NT2/D1 (cell line): ENCODE results near the gene GRIK1.

Source experiments
- DNase-seq: peaks from one replicate; pipeline ENCODE4 v3.0.0-alpha.2; 2011; ENCODE audit warnings: low read depth, low spot score
- H3K27me3 ChIP-seq: 2 replicates; pipeline ENCODE4 v1.6.0; 2011; ENCODE audit warnings: mild to moderate bottlenecking; ENCODE audit not compliant: insufficient read length, insufficient read depth
- H3K36me3 ChIP-seq: 2 replicates; pipeline ENCODE4 v1.6.1; 2011; ENCODE audit warnings: mild to moderate bottlenecking, low read length, mixed read lengths; ENCODE audit not compliant: insufficient read depth, insufficient read length
- H3K4me1 ChIP-seq: 2 replicates; pipeline ENCODE4 v1.5.1; 2011; ENCODE audit not compliant: insufficient read depth, insufficient read length
- H3K4me3 ChIP-seq: 2 replicates; pipeline ENCODE4 v1.5.1; 2011; ENCODE audit warnings: low read depth; ENCODE audit not compliant: insufficient read length
- H3K9ac ChIP-seq: 2 replicates; pipeline ENCODE4 v1.6.0; 2011; ENCODE audit warnings: low read depth; ENCODE audit not compliant: insufficient read length
- H3K9me3 ChIP-seq: 2 replicates; pipeline ENCODE4 v1.5.1; 2011; ENCODE audit warnings: mild to moderate bottlenecking, low read length; ENCODE audit not compliant: insufficient read depth
- SUZ12 ChIP-seq: IDR thresholded peaks from 2 replicates; pipeline ENCODE4 v1.6.1; 2011; ENCODE audit not compliant: insufficient read length, insufficient read depth; ENCODE audit errors: extremely low read depth
- YY1 ChIP-seq: IDR thresholded peaks from 2 replicates; pipeline ENCODE4 v1.6.1; 2011; ENCODE audit not compliant: insufficient read length, insufficient read depth
- ZNF274 ChIP-seq: IDR thresholded peaks from 2 replicates; pipeline ENCODE4 v1.6.1; 2011; ENCODE audit warnings: mild to moderate bottlenecking, low read depth, low read length

GRIK1 gene

DNA sequence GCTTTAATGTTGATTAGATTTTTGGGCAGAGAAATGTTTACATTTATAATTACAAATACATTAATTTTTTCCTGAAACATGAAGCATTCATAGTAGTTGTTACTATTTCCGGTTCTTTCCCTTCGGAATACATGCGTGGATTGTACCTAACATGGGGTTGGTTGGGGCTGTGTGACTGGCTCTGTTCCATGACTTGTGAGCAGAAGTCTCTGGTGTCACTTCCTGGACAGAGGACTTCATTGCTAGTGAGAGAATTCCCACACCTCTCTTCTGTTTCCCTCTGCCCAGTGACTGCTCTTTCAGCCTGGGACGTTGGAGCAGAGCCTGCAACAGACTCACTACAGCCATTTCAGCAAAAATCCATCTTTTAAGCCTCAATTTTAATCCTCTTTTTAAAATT is 231.4 kb downstream of the GRIK1 start:
- Histone ChIP-seq H3K36me3 (no peaks in the 10 kb centered on the region), H3K9me3 (no peaks in the 10 kb centered on the region), H3K4me3 (no peak overlapping the region), H3K4me1 (no peaks in the 10 kb centered on the region), H3K9ac (no peak overlapping the region), H3K27me3 (no peaks in the 10 kb centered on the region)
- DNase-seq, result no peak
- no peak for TF ChIP-seq SUZ12
- no peak for TF ChIP-seq ZNF274
- no peak for TF ChIP-seq YY1

DNA sequence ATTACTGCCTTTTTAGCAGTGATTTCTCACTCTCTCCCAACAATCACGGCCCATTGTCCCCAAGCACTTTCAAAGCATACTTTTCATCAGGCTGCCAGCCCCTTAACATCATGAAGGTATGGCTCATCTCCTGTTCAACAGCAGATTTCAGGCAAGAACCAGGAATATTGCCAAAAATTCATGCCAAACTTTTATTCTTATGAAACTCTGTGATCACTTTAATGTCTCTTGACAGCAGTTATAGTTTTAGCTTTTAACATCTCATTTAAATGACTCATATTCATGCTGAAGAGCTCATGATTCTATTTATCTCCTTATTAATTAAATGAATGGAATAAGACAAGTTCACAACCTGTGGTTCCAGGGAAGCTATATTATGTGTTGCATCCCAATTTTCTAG is 235.1 kb downstream of the GRIK1 start:
- Histone ChIP-seq H3K4me3 (no peak overlapping the region), H3K27me3 (no peaks in the 10 kb centered on the region), H3K4me1 (no peaks in the 10 kb centered on the region), H3K9ac (no peak overlapping the region), H3K36me3 (no peaks in the 10 kb centered on the region), H3K9me3 (no peaks in the 10 kb centered on the region)
- TF ChIP-seq ZNF274 (no peak), SUZ12 (no peak), YY1 (no peak)
- DNase-seq, result no peak

GRCh38 chr21:29701676-29702075 is 238.1 kb downstream of the GRIK1 start:
- Histone ChIP-seq H3K9ac (no peak overlapping the region), H3K4me3 (no peak overlapping the region), H3K36me3 (no peaks in the 10 kb centered on the region), H3K4me1 (no peaks in the 10 kb centered on the region), H3K27me3 (no peaks in the 10 kb centered on the region), H3K9me3 (no peaks in the 10 kb centered on the region)
- no peak for DNase-seq
- TF ChIP-seq ZNF274, result no peak
- no peak for TF ChIP-seq SUZ12
- no peak for TF ChIP-seq YY1

- TF ChIP-seq YY1, result no peak
- TF ChIP-seq SUZ12, result no peak
- no peak for TF ChIP-seq ZNF274
- Histone ChIP-seq H3K9ac (no peak overlapping the region), H3K9me3 (no peaks in the 10 kb centered on the region), H3K27me3 (no peaks in the 10 kb centered on the region), H3K4me1 (no peaks in the 10 kb centered on the region), H3K36me3 (no peaks in the 10 kb centered on the region), H3K4me3 (no peak overlapping the region)
- DNase-seq, result no peak
Observed at GRCh38 chr21:29697555-29698193, 242.1 kb downstream of the GRIK1 start.

DNA sequence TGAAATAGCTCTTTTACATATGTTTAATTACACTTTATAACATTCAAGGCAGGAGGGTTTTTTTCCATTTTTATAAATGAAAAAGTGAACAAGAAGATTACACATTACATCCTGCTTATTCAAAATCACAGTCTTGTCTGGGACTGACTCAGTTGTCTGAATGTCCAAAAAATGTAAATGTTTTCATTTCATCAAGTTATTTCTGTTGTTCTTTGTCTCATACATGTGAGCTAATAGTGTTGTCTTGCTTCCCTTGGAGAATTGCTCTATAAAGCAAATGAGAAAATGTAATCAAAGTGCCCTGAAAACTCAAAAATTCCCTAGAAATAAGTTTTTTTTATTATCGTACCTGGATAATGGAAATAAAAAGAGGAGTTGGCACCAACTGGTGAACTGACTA is 242.9 kb downstream of the GRIK1 start:
- H3K4me3 ChIP-seq, result no peak overlapping the region
- H3K36me3 ChIP-seq, result no peaks in the 10 kb centered on the region
- DNase-seq, result no peak
- H3K9me3 ChIP-seq, result no peaks in the 10 kb centered on the region
- no peak overlapping the region for H3K9ac ChIP-seq
- no peaks in the 10 kb centered on the region for H3K4me1 ChIP-seq
- no peaks in the 10 kb centered on the region for H3K27me3 ChIP-seq
- TF ChIP-seq SUZ12 (no peak), ZNF274 (no peak), YY1 (no peak)

- H3K9ac ChIP-seq, result no peak overlapping the region
- no peak overlapping the region for H3K4me3 ChIP-seq
- no peaks in the 10 kb centered on the region for H3K27me3 ChIP-seq
- TF ChIP-seq YY1 (no peak), ZNF274 (no peak), SUZ12 (no peak)
- no peak for DNase-seq
- H3K36me3 ChIP-seq, result no peaks in the 10 kb centered on the region
- no peaks in the 10 kb centered on the region for H3K9me3 ChIP-seq
- H3K4me1 ChIP-seq, result no peaks in the 10 kb centered on the region
Observed at GRCh38 chr21:29691616-29692491, 247.9 kb downstream of the GRIK1 start.

DNA sequence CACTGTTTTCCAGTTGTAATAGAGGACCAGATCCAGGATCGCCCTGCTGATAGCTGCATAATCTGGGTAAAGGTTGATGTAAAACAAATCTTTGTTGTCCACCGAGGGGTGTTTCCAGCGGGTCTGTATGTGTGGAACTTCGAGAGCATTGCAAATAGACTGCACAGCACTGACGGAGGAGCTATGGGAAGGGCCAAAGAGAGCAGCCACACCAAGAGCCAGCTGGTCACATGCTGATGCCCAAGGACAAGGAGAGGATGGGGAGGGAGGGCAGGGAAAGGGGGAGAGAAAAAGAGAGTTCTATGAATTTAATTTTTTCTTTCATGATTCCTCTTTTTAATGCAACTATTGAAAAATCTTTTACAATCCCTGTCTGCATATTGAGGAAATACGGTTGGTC is 250.0 kb downstream of the GRIK1 start:
- TF ChIP-seq SUZ12 (no peak), ZNF274 (no peak), YY1 (no peak)
- no peaks in the 10 kb centered on the region for H3K9me3 ChIP-seq
- no peak for DNase-seq
- no peak overlapping the region for H3K4me3 ChIP-seq
- no peaks in the 10 kb centered on the region for H3K27me3 ChIP-seq
- H3K4me1 ChIP-seq, result no peaks in the 10 kb centered on the region
- no peaks in the 10 kb centered on the region for H3K36me3 ChIP-seq
- H3K9ac ChIP-seq, result no peak overlapping the region

DNA sequence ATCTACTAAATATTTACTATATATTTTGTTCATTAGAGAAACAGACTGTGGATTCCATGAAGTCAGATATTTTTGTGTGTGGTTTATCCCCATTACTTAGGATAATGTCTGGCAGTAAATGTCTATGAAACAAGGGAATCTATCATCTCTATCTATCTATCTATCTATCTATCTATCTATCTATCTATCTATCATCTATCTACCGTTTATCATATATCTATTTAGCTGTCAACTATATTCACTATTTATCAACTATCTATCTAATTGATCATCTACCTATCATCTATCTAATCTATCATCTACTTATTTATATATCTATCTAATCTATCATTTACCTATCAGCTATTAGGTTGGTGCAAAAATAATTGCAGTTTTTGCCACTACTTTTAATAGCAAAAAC is 255.7 kb downstream of the GRIK1 start:
- Histone ChIP-seq H3K36me3 (no peaks in the 10 kb centered on the region), H3K9ac (no peak overlapping the region), H3K9me3 (no peaks in the 10 kb centered on the region), H3K4me3 (no peak overlapping the region), H3K4me1 (no peaks in the 10 kb centered on the region), H3K27me3 (no peaks in the 10 kb centered on the region)
- TF ChIP-seq SUZ12 (no peak), ZNF274 (no peak), YY1 (no peak)
- DNase-seq, result no peak
